ENCODE measurements around the gene RPTOR.

The RPTOR gene

DNA sequence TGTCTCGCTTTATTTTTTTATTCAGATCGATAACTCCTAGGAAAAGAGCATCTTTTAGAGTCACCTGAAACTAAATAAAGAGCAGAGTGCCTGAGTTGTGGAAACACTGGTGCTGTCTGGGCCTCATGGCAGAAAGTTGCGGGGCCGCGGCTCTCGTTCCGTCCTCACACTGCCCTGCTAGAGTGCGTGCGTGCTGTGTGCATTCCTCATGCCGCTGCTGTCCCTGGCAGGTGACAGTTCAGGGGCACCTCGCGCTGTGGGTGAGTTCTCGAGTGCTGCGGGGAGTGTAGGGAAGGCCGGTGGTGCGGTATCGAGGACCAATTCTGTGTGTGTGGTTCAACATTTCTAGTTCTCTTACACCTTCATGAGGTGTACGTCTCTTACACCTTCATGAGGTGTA, 136.6 kb downstream of the RPTOR start:
- Histone ChIP-seq H4K20me1 (ENCODE audit: insufficient read depth, low read length) (peaks cover 27% of the 10 kb centered on the region), H3K27me3 (ENCODE audit: low read depth, low read length) (no peaks in the 10 kb centered on the region), H3K79me2 (ENCODE audit: low read length) (peaks cover 12% of the 10 kb centered on the region; the same call in 1 of the 2 replicates), H3K4me1 (ENCODE audit: low read length) (no peaks in the 10 kb centered on the region), H3K4me3 (ENCODE audit: low read length) (no peak overlapping the region), H3K9me3 (ENCODE audit: insufficient read depth, low read length) (no peaks in the 10 kb centered on the region), H3K9ac (ENCODE audit: low read length) (no peak overlapping the region), H3K27ac (ENCODE audit: low read length) (no peak overlapping the region), H2AFZ (ENCODE audit: low read depth, low read length) (no peak overlapping the region), H3K36me3 (replicated peaks; ENCODE audit: low read depth, low read length) (no peaks in the 10 kb centered on the region), H3K4me2 (ENCODE audit: low read length) (no peak overlapping the region)
- no peak for TF ChIP-seq EZH2phosphoT487 (IDR thresholded peaks at IDR 0.05; ENCODE audit: low read depth)
- TF ChIP-seq, protein P1, sequence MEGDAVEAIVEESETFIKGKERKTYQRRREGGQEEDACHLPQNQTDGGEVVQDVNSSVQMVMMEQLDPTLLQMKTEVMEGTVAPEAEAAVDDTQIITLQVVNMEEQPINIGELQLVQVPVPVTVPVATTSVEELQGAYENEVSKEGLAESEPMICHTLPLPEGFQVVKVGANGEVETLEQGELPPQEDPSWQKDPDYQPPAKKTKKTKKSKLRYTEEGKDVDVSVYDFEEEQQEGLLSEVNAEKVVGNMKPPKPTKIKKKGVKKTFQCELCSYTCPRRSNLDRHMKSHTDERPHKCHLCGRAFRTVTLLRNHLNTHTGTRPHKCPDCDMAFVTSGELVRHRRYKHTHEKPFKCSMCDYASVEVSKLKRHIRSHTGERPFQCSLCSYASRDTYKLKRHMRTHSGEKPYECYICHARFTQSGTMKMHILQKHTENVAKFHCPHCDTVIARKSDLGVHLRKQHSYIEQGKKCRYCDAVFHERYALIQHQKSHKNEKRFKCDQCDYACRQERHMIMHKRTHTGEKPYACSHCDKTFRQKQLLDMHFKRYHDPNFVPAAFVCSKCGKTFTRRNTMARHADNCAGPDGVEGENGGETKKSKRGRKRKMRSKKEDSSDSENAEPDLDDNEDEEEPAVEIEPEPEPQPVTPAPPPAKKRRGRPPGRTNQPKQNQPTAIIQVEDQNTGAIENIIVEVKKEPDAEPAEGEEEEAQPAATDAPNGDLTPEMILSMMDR (IDR thresholded peaks at IDR 0.05; ENCODE audit: low read depth, low read length) = no peak

DNA sequence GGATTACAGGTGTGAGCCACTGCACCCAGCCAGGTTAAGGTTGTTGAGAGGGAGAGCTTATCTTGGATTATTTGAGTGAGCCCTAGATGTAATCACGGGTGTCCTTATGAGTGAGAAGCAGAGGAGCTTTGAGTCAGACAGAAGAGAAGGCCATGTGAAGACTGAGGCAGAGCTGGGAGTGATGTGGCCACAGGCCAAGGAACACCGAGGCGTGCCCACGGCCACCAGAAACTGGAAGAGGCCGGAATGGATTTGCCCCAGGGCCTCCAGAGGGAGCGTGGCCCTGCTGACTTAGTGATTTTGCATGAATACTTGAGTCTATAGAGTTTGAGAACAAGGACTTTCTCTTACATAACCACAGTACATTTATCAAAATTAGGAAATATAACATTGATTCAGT, 137.7 kb downstream of the RPTOR start:
- H3K27me3 ChIP-seq (ENCODE audit: low read depth, low read length) = no peaks in the 10 kb centered on the region
- no peaks in the 10 kb centered on the region for H3K36me3 ChIP-seq (replicated peaks; ENCODE audit: low read depth, low read length)
- H3K4me2 ChIP-seq (ENCODE audit: low read length) = no peak overlapping the region
- H2AFZ ChIP-seq (ENCODE audit: low read depth, low read length) = no peak overlapping the region
- peaks cover 20% of the 10 kb centered on the region for H4K20me1 ChIP-seq (ENCODE audit: insufficient read depth, low read length)
- peaks cover 5% of the 10 kb centered on the region; the same call in 1 of the 2 replicates for H3K79me2 ChIP-seq (ENCODE audit: low read length)
- H3K9ac ChIP-seq (ENCODE audit: low read length) = no peak overlapping the region
- H3K27ac ChIP-seq (ENCODE audit: low read length) = no peak overlapping the region
- H3K9me3 ChIP-seq (ENCODE audit: insufficient read depth, low read length) = no peaks in the 10 kb centered on the region
- TF ChIP-seq EZH2phosphoT487 (IDR thresholded peaks at IDR 0.05; ENCODE audit: low read depth) = no peak
- TF ChIP-seq, protein P1 (IDR thresholded peaks at IDR 0.05; ENCODE audit: low read depth, low read length) = no peak
- no peak overlapping the region for H3K4me3 ChIP-seq (ENCODE audit: low read length)
- H3K4me1 ChIP-seq (ENCODE audit: low read length) = no peaks in the 10 kb centered on the region

DNA sequence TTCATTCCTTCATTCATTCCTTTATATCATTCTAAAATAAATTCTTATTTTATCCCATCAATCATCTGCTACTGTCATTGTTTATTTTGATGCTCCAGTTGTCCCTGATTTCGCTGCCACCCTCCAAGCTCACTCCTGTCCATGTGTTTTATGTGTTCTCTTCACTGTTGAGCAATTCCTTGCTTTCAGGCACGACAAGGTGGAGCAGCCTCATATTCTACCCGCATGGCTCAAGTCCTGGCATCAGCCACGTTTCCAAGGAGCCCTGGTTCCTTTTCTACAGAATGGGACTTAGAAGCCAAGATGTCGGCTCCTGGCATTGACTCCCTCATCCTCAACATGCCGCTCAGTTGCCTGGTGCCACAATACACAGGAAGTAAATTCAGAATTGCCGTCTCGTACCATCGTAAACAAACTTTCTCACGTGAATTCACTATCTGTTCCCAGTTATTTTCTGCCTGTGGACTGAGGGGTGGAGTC, 139.0 kb downstream of the RPTOR start:
- no peaks in the 10 kb centered on the region for H3K4me1 ChIP-seq (ENCODE audit: low read length)
- H3K9me3 ChIP-seq (ENCODE audit: insufficient read depth, low read length) = no peaks in the 10 kb centered on the region
- H3K27ac ChIP-seq (ENCODE audit: low read length) = no peak overlapping the region
- H2AFZ ChIP-seq (ENCODE audit: low read depth, low read length) = no peak overlapping the region
- peaks cover 20% of the 10 kb centered on the region for H4K20me1 ChIP-seq (ENCODE audit: insufficient read depth, low read length)
- no peaks in the 10 kb centered on the region for H3K27me3 ChIP-seq (ENCODE audit: low read depth, low read length)
- H3K9ac ChIP-seq (ENCODE audit: low read length) = no peak overlapping the region
- no peak overlapping the region for H3K4me3 ChIP-seq (ENCODE audit: low read length)
- H3K79me2 ChIP-seq (ENCODE audit: low read length) = peaks cover 4% of the 10 kb centered on the region; the same call in 1 of the 2 replicates
- TF ChIP-seq, protein P1 (IDR thresholded peaks at IDR 0.05; ENCODE audit: low read depth, low read length) = no peak
- TF ChIP-seq EZH2phosphoT487 (IDR thresholded peaks at IDR 0.05; ENCODE audit: low read depth) = no peak
- no peaks in the 10 kb centered on the region for H3K36me3 ChIP-seq (replicated peaks; ENCODE audit: low read depth, low read length)
- no peak overlapping the region for H3K4me2 ChIP-seq (ENCODE audit: low read length)

DNA sequence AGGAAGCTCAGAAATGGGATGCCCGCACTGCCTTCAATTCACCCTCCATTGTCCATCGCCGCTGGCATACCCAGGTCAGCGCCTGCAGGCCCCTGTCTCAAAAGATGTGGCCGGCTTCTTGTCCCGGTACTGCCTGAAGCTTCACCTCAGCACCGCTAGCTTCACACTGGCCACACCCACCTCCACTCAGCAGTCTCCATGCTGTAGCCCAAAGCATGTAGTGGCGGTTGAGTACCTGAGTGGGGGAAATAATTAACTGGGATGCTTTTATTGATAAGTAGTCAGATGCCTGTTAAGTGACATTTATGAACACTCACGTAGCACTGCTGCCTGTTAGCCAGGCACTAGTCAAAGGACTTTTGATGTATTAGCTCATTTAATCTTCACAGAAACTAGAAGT, 143.2 kb downstream of the RPTOR start:
- Histone ChIP-seq H2AFZ (ENCODE audit: low read depth, low read length) (no peak overlapping the region), H4K20me1 (ENCODE audit: insufficient read depth, low read length) (peaks cover 22% of the 10 kb centered on the region), H3K4me2 (ENCODE audit: low read length) (no peak overlapping the region), H3K4me3 (ENCODE audit: low read length) (no peak overlapping the region), H3K27me3 (ENCODE audit: low read depth, low read length) (no peaks in the 10 kb centered on the region), H3K36me3 (replicated peaks; ENCODE audit: low read depth, low read length) (no peaks in the 10 kb centered on the region), H3K9ac (ENCODE audit: low read length) (no peak overlapping the region), H3K4me1 (ENCODE audit: low read length) (no peaks in the 10 kb centered on the region), H3K79me2 (ENCODE audit: low read length) (peaks cover 14% of the 10 kb centered on the region), H3K27ac (ENCODE audit: low read length) (no peak overlapping the region), H3K9me3 (ENCODE audit: insufficient read depth, low read length) (no peaks in the 10 kb centered on the region)
- TF ChIP-seq, protein P1 (IDR thresholded peaks at IDR 0.05; ENCODE audit: low read depth, low read length) = no peak
- TF ChIP-seq EZH2phosphoT487 (IDR thresholded peaks at IDR 0.05; ENCODE audit: low read depth) = no peak
